OCI-LY7 (cell line): Measurements from ENCODE around the gene CHCHD4. TPM values are rescaled to one million over a fixed set of nuclear protein-coding genes. Genes with fewer than 3 reads are reported as not detected.

Experiments used
- BruUV-seq: library from RNA; stranded (reverse); fragments of 400-500 nt; replicated peaks from 2 replicates; lab custom pipeline; 2021; lab: Mats Ljungman, UMichigan
- CTCF ChIA-PET: fragments of 300-600 bp; sonication (Branson Sonifier 250); formaldehyde crosslinking; loops from one replicate; lab custom pipeline; 2022; ENCODE audit warnings: antibody characterized with exemption; ENCODE audit not compliant: unreplicated experiment; lab: Charles Lee
- POLR2A ChIA-PET: fragments of 300-600 bp; sonication (Branson Sonifier 250); formaldehyde crosslinking; loops from one replicate; lab custom pipeline; 2022; ENCODE audit warnings: antibody characterized with exemption; lab: Charles Lee
- DNase-seq: peaks from one replicate; pipeline ENCODE4 v3.0.0-alpha.2; 2015; ENCODE audit warnings: low spot score
- H2AFZ ChIP-seq: fragments of 200-600 bp; sonication (generic), shearing (Covaris generic); 2 replicates; pipeline ENCODE4 v1.6.1; 2014; ENCODE audit warnings: mild to moderate bottlenecking, antibody characterized with exemption, low read length, moderate library complexity
- H3K27ac ChIP-seq: fragments of 200-600 bp; sonication (generic); 2 replicates; pipeline ENCODE4 v1.5.1; 2014; ENCODE audit warnings: mixed run types, low read depth, mild to moderate bottlenecking, moderate library complexity, low read length, inconsistent platforms; ENCODE audit not compliant: poor library complexity, severe bottlenecking
- H3K36me3 ChIP-seq: fragments of 200-600 bp; sonication (generic); 2 replicates; pipeline ENCODE4 v1.6.1; 2014; ENCODE audit warnings: mild to moderate bottlenecking, antibody characterized with exemption, low read length, moderate library complexity, mixed read lengths; ENCODE audit not compliant: insufficient read depth
- H3K4me1 ChIP-seq: fragments of 200-600 bp; sonication (generic); 2 replicates; pipeline ENCODE4 v1.5.1; 2014; ENCODE audit warnings: mild to moderate bottlenecking, low read length; ENCODE audit not compliant: insufficient read depth, poor library complexity, severe bottlenecking
- H3K4me2 ChIP-seq: fragments of 200-600 bp; sonication (generic); 2 replicates; pipeline ENCODE4 v1.6.1; 2014; ENCODE audit warnings: mild to moderate bottlenecking, low read length
- H3K4me3 ChIP-seq: fragments of 200-600 bp; sonication (generic); 2 replicates; pipeline ENCODE4 v1.5.1; 2014; ENCODE audit warnings: mild to moderate bottlenecking, low read depth, low read length; ENCODE audit not compliant: poor library complexity, severe bottlenecking
- H3K79me2 ChIP-seq: fragments of 200-600 bp; sonication (generic); 2 replicates; pipeline ENCODE4 v1.6.1; 2016; ENCODE audit warnings: low read depth, mild to moderate bottlenecking, low read length, moderate library complexity, mixed read lengths; ENCODE audit not compliant: insufficient read depth
- H3K9me2 ChIP-seq: fragments of 200-600 bp; sonication (generic); 2 replicates; pipeline ENCODE4 v1.6.1; 2016; ENCODE audit warnings: mild to moderate bottlenecking, low read length, mixed read lengths; ENCODE audit not compliant: insufficient read depth
- H3K9me3 ChIP-seq: fragments of 200-600 bp; sonication (generic); 2 replicates; pipeline ENCODE4 v1.6.1; 2014; ENCODE audit warnings: mild to moderate bottlenecking, mixed run types, low read length, mixed read lengths
- H4K20me1 ChIP-seq: fragments of 200-600 bp; sonication (generic); 2 replicates; pipeline ENCODE4 v1.6.1; 2014; ENCODE audit warnings: mild to moderate bottlenecking, antibody characterized with exemption, low read length, moderate library complexity, mixed read lengths; ENCODE audit not compliant: insufficient read depth
- EZH2phosphoT487 ChIP-seq: fragments of 200-600 bp; sonication (generic); IDR thresholded peaks from 2 replicates; pipeline ENCODE4 v1.6.1; 2018; ENCODE audit warnings: low read depth, borderline replicate concordance, mild to moderate bottlenecking, mixed run types, antibody characterized with exemption, low read length, moderate library complexity, mixed read lengths
- intact Hi-C: fragments of 100-400 bp; cut with micrococcal nuclease; formaldehyde crosslinking; loops from one replicate; pipeline ENCODE4 v1.10.0; 2022; ENCODE audit not compliant: unreplicated experiment
- total RNA-seq, 2 experiments: library from RNA; depleted of rRNA in 1 of 2; stranded (reverse); fragments of >200 nt in 1 of 2; shearing (Covaris generic) in 1 of 2; gene quantifications; 2 replicates each; pipeline ENCODE4 v1.2.3, GENCODE V29; 2014 to 2022
- TF ChIP-seq, protein P1 (sequence below): fragments of 200-600 bp; sonication (generic); conservative IDR thresholded peaks from 2 replicates; pipeline ENCODE4 v1.5.1; 2014; ENCODE audit warnings: mild to moderate bottlenecking, antibody characterized with exemption, low read length, moderate library complexity, mixed read lengths

CHCHD4 gene
- total RNA-seq, 2 experiments from 2014 or later = 19.8 to 27.1 TPM

DNA sequence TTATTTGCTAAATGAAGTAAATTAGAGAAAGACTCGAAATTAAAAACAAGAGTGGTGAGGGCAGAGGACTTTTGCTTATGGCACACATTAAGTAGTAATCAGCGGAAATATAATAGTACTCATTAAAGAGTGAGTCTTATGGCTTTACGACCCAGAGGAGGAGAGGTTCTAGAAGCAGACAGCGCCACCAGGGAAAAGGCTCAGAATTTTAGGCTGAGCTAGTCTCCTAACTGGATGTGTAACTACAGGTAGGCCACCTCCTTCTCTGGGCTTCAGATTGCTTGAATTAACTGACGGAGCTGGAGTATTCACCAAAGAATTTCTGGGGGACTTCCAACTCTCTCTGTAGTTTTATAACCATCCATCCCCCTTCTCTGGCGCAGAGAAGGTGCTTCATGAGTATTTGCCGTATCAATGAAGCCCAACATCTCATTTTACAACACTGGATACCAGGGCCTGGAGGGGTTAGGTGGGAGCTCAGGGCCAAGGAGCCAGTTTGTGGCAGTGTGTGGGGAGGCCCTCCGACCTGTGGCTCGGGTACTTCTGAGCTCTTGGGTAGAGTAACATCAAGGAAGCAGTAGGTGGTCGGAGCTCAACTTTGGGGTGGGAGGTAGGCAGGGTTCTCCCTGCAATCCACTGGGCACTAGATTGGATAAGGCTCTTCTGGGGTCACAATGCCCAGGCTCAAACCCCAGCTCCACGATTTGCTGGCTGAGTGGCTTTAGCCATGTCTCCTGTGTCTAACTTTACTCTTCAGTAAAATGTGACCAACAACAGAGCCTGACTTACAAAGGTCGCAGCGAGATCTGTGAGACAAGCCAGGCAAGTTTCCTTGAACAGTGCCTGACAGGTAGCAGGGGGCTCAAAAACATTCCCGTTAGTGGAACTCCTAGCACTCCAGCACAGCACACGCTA is 1.1 kb downstream of the CHCHD4 start:
- Histone ChIP-seq H2AFZ (peak overlapping the region; percentile 55), H3K4me3 (peak overlapping the region; percentile 93), H3K9me3 (no peaks in the 10 kb centered on the region), H4K20me1 (no peaks in the 10 kb centered on the region), H3K4me2 (peak overlapping the region; percentile 84), H3K36me3 (peaks cover 47% of the 10 kb centered on the region), H3K27ac (peak overlapping the region; percentile 69), H3K79me2 (peaks cover 52% of the 10 kb centered on the region), H3K4me1 (peaks cover 31% of the 10 kb centered on the region), H3K9me2 (no peaks in the 10 kb centered on the region)
- POLR2A ChIA-PET = interaction anchor here (0.6 to 3.7 kb wide), 7 partner anchors 12 to 271 kb away, joined by 3 to 20 read pairs (median 4); partner anchors contain the start of genes LSM3 and XPC
- CTCF ChIA-PET = interaction anchor here (0.6 to 1.3 kb wide), 2 partner anchors 55 to 527 kb away, joined by 3 to 4 read pairs; partner anchors contain the start of genes LSM3 and XPC
- peak; percentile 36 for DNase-seq
- intact Hi-C loops = loop anchor here (1.0 to 10.0 kb wide), 4 partner anchors 55 to 824 kb away; partner anchors contain the start of genes LSM3, NR2C2 and XPC
- TSS peak; percentile 59 for BruUV-seq
- TF ChIP-seq, protein P1, sequence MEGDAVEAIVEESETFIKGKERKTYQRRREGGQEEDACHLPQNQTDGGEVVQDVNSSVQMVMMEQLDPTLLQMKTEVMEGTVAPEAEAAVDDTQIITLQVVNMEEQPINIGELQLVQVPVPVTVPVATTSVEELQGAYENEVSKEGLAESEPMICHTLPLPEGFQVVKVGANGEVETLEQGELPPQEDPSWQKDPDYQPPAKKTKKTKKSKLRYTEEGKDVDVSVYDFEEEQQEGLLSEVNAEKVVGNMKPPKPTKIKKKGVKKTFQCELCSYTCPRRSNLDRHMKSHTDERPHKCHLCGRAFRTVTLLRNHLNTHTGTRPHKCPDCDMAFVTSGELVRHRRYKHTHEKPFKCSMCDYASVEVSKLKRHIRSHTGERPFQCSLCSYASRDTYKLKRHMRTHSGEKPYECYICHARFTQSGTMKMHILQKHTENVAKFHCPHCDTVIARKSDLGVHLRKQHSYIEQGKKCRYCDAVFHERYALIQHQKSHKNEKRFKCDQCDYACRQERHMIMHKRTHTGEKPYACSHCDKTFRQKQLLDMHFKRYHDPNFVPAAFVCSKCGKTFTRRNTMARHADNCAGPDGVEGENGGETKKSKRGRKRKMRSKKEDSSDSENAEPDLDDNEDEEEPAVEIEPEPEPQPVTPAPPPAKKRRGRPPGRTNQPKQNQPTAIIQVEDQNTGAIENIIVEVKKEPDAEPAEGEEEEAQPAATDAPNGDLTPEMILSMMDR = peak; percentile 67
- TF ChIP-seq EZH2phosphoT487 = no peak

DNA sequence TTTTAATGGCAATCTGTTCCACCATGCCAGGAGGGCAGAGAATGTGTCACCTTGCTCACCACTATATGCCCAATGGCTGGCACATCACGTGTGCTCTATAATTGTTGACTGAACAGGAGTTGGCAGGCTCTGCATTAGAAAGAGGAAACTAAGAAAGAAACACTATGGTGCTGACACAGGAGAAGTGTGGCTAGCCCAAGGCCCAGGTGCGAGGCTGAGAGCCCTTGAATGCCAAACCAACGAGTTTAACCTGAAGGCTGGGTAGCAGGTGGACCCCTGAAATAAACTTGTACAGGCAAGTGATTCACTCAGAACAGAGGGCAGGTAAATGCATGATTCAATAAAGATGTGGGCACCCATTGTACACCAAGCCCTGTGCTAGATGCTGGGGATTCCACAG is 2.4 kb downstream of the CHCHD4 start:
- BruUV-seq = no TSS peak
- no peaks in the 10 kb centered on the region for H3K9me3 ChIP-seq
- no peaks in the 10 kb centered on the region for H3K9me2 ChIP-seq
- POLR2A ChIA-PET = interaction anchor here (0.7 to 1.0 kb wide), 2 partner anchors 19 to 273 kb away, joined by 3 to 4 read pairs; no protein-coding TSS in a partner anchor
- peak overlapping the region; percentile 93 for H3K4me3 ChIP-seq
- H3K79me2 ChIP-seq = peaks cover 52% of the 10 kb centered on the region
- peaks cover 51% of the 10 kb centered on the region for H3K36me3 ChIP-seq
- no peak overlapping the region for H2AFZ ChIP-seq
- peaks cover 31% of the 10 kb centered on the region for H3K4me1 ChIP-seq
- peak overlapping the region; percentile 2 for H3K27ac ChIP-seq
- intact Hi-C loops = loop anchor here (5.0 to 10.0 kb wide), 3 partner anchors 225 to 825 kb away; partner anchors contain the start of gene NR2C2
- peak overlapping the region; percentile 84 for H3K4me2 ChIP-seq
- H4K20me1 ChIP-seq = no peaks in the 10 kb centered on the region
- CTCF ChIA-PET = interaction anchor here (1.3 kb wide), 1 partner anchor 57 kb away, joined by 3 read pairs; the partner anchor contains the start of genes LSM3 and XPC
- no peak for DNase-seq
- TF ChIP-seq, protein P1 = no peak
- TF ChIP-seq EZH2phosphoT487 = no peak
